WTC11 (cell line): ENCODE results near the gene APCDD1. TPM values are rescaled to one million over a fixed set of nuclear protein-coding genes. Genes with fewer than 3 reads are reported as not detected.

Source experiments
- ATAC-seq: fragments of 200-7000 bp; cut with Tn5 transposase; 2 replicates; pipeline ENCODE4 v1.10.0; 2021; ENCODE audit warnings: mild to moderate bottlenecking, moderate library complexity
- CTCF ChIA-PET: fragments of 300-600 bp; sonication (Branson Sonifier 250); formaldehyde crosslinking; loops from one replicate; lab custom pipeline; 2021; ENCODE audit warnings: antibody characterized with exemption; lab: Charles Lee
- POLR2A ChIA-PET: fragments of 350-600 bp; sonication (Branson Sonifier 250); formaldehyde crosslinking; loops from one replicate; lab custom pipeline; 2021; ENCODE audit warnings: antibody characterized with exemption; lab: Charles Lee
- DNase-seq: peaks from one replicate; pipeline ENCODE4 v3.0.0; 2021; ENCODE audit warnings: low spot score
- H3K27ac Mint-ChIP-seq: 2 replicates; pipeline ENCODE4 v1.8.0; 2021; ENCODE audit warnings: mixed read lengths
- H3K27me3 Mint-ChIP-seq: 2 replicates; pipeline ENCODE4 v1.8.0; 2021; ENCODE audit warnings: low read depth, mild to moderate bottlenecking, moderate library complexity, mixed read lengths
- H3K36me3 Mint-ChIP-seq: 2 replicates; pipeline ENCODE4 v1.8.0; 2021; ENCODE audit warnings: mixed read lengths
- H3K4me1 Mint-ChIP-seq: 2 replicates; pipeline ENCODE4 v1.8.0; 2022; ENCODE audit warnings: mixed read lengths
- H3K4me3 Mint-ChIP-seq: 2 replicates; pipeline ENCODE4 v1.8.0; 2021; ENCODE audit warnings: mild to moderate bottlenecking, moderate library complexity, mixed read lengths
- H3K9me3 Mint-ChIP-seq: 2 replicates; pipeline ENCODE4 v1.8.0; 2021; ENCODE audit warnings: mixed read lengths
- CREM ChIP-seq: sonication (generic); formaldehyde crosslinking; IDR thresholded peaks from 2 replicates; pipeline ENCODE4 v1.8.1; 2022; ENCODE audit warnings: mild to moderate bottlenecking, missing genetic modification reagents, moderate library complexity
- ETV6 ChIP-seq: sonication (generic); formaldehyde crosslinking; IDR thresholded peaks from 2 replicates; pipeline ENCODE4 v1.8.1; 2022; ENCODE audit warnings: mild to moderate bottlenecking, missing genetic modification reagents
- GTF2I ChIP-seq: fragments of 250-450 bp; sonication (Bioruptor Pico); conservative IDR thresholded peaks from 2 replicates; pipeline ENCODE4 v1.4.0; 2021; ENCODE audit warnings: mild to moderate bottlenecking
- IRF2 ChIP-seq: sonication (generic); formaldehyde crosslinking; IDR thresholded peaks from 2 replicates; pipeline ENCODE4 v1.8.0; 2022; ENCODE audit warnings: low read depth, missing genetic modification reagents, borderline replicate concordance
- MYBL2 ChIP-seq: sonication (generic); formaldehyde crosslinking; IDR thresholded peaks from 2 replicates; pipeline ENCODE4 v1.8.1; 2023; ENCODE audit warnings: mild to moderate bottlenecking, moderate library complexity, missing genetic modification reagents
- NFATC4 ChIP-seq: fragments of 250-450 bp; sonication (Bioruptor Pico); IDR thresholded peaks from 2 replicates; pipeline ENCODE4 v1.9.0; 2021; ENCODE audit warnings: mild to moderate bottlenecking
- NFYB ChIP-seq: sonication (generic); formaldehyde crosslinking; conservative IDR thresholded peaks from 2 replicates; pipeline ENCODE4 v1.8.0; 2022; ENCODE audit warnings: low read depth, missing genetic modification reagents
- NR3C1 ChIP-seq: sonication (generic); formaldehyde crosslinking; conservative IDR thresholded peaks from 2 replicates; pipeline ENCODE4 v1.8.1; 2023; ENCODE audit warnings: low read depth, mild to moderate bottlenecking, missing genetic modification reagents
- SOX15 ChIP-seq: fragments of 250-450 bp; sonication (Bioruptor Pico); IDR thresholded peaks from 2 replicates; pipeline ENCODE4 v1.9.0; 2021; ENCODE audit warnings: mild to moderate bottlenecking
- SP1 ChIP-seq: sonication (generic); formaldehyde crosslinking; conservative IDR thresholded peaks from 2 replicates; pipeline ENCODE4 v1.8.1; 2022; ENCODE audit warnings: missing genetic modification reagents
- TCF7 ChIP-seq: sonication (generic); formaldehyde crosslinking; IDR thresholded peaks from 2 replicates; pipeline ENCODE4 v1.8.0; 2022; ENCODE audit warnings: mild to moderate bottlenecking, low read depth, missing genetic modification reagents, moderate library complexity
- TEAD1 ChIP-seq: sonication (generic); formaldehyde crosslinking; IDR thresholded peaks from 2 replicates; pipeline ENCODE4 v1.8.0; 2022; ENCODE audit warnings: mild to moderate bottlenecking, missing genetic modification reagents
- TEAD4 ChIP-seq: sonication (generic); formaldehyde crosslinking; IDR thresholded peaks from 2 replicates; pipeline ENCODE4 v1.8.0; 2022; ENCODE audit warnings: mild to moderate bottlenecking, missing genetic modification reagents
- TP53 ChIP-seq: sonication (generic); formaldehyde crosslinking; IDR thresholded peaks from 2 replicates; pipeline ENCODE4 v1.8.1; 2023; ENCODE audit warnings: mild to moderate bottlenecking, missing genetic modification reagents
- ZNF232 ChIP-seq: sonication (generic); formaldehyde crosslinking; IDR thresholded peaks from 2 replicates; pipeline ENCODE4 v1.8.0; 2022; ENCODE audit warnings: mild to moderate bottlenecking, missing genetic modification reagents
- ZNF317 ChIP-seq: sonication (generic); formaldehyde crosslinking; IDR thresholded peaks from 2 replicates; pipeline ENCODE4 v1.8.1; 2023; ENCODE audit warnings: low read depth, mild to moderate bottlenecking, moderate library complexity, missing genetic modification reagents, borderline replicate concordance
- ZNF396 ChIP-seq: fragments of 250-450 bp; sonication (Bioruptor Pico); IDR thresholded peaks from 2 replicates; pipeline ENCODE4 v1.8.0; 2021; ENCODE audit warnings: mild to moderate bottlenecking, moderate library complexity, borderline replicate concordance
- total RNA-seq: library from RNA; stranded (reverse); gene quantifications from 3 replicates; pipeline ENCODE4 v1.2.3, GENCODE V29; 2021
- TF ChIP-seq, protein P1 (sequence below): sonication (generic); formaldehyde crosslinking; IDR thresholded peaks from 2 replicates; pipeline ENCODE4 v1.8.0; 2022; ENCODE audit warnings: missing genetic modification reagents
- TF ChIP-seq, protein P2 (sequence below): sonication (generic); formaldehyde crosslinking; IDR thresholded peaks from 2 replicates; pipeline ENCODE4 v1.8.1; 2022; ENCODE audit warnings: missing genetic modification reagents, borderline replicate concordance
- TF ChIP-seq, protein P3 (sequence below): sonication (generic); formaldehyde crosslinking; conservative IDR thresholded peaks from 2 replicates; pipeline ENCODE4 v1.8.1; 2022; ENCODE audit warnings: mild to moderate bottlenecking, missing genetic modification reagents
- TF ChIP-seq, protein P4 (sequence below): fragments of 250-450 bp; sonication (Bioruptor Pico); IDR thresholded peaks from 2 replicates; pipeline ENCODE4 v1.9.0; 2021; ENCODE audit warnings: moderate library complexity, mild to moderate bottlenecking, inconsistent platforms, borderline replicate concordance
- TF ChIP-seq, protein P5 (sequence below): fragments of 250-450 bp; sonication (Bioruptor Pico); conservative IDR thresholded peaks from 2 replicates; pipeline ENCODE4 v1.9.0; 2021; ENCODE audit warnings: mild to moderate bottlenecking
- TF ChIP-seq, protein P6 (sequence below): sonication (generic); formaldehyde crosslinking; IDR thresholded peaks from 2 replicates; pipeline ENCODE4 v1.8.1; 2023; ENCODE audit warnings: mild to moderate bottlenecking, missing genetic modification reagents
- TF ChIP-seq, protein P7 (sequence below): sonication (generic); formaldehyde crosslinking; IDR thresholded peaks from 2 replicates; pipeline ENCODE4 v1.8.0; 2023; ENCODE audit warnings: missing genetic modification reagents

The APCDD1 gene
- total RNA-seq, 1 experiment from 2014 or later = 7.1 TPM

DNA sequence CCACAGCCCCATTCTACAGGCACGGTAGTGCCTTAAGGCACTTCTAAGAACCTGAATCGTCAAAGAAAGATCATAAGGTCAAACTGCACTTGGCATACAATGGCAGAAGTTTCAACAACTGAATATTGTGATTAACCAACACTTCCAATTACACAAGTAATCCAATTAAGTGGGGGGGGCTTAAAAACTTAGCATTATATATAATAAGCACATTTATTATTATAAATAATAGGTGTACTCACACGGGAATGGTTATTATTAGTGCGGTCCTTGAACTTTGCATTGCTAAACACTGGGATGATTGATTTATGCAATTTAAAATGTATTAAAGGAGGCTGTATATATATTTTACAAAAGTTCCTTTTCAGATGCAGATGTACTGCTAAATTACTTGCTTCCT, 7.6 kb downstream of the APCDD1 start (continued):
- no peak for TF ChIP-seq SOX15
- no peak for TF ChIP-seq NFYB
- TF ChIP-seq TP53 = no peak
- no peak for TF ChIP-seq CREM (CRISPR knock-in tag)
- no peak for TF ChIP-seq IRF2 (CRISPR knock-in tag)
- no peak for TF ChIP-seq NR3C1 (CRISPR knock-in tag)
- TF ChIP-seq ZNF317 (CRISPR knock-in tag) = no peak
- TF ChIP-seq, protein P1, sequence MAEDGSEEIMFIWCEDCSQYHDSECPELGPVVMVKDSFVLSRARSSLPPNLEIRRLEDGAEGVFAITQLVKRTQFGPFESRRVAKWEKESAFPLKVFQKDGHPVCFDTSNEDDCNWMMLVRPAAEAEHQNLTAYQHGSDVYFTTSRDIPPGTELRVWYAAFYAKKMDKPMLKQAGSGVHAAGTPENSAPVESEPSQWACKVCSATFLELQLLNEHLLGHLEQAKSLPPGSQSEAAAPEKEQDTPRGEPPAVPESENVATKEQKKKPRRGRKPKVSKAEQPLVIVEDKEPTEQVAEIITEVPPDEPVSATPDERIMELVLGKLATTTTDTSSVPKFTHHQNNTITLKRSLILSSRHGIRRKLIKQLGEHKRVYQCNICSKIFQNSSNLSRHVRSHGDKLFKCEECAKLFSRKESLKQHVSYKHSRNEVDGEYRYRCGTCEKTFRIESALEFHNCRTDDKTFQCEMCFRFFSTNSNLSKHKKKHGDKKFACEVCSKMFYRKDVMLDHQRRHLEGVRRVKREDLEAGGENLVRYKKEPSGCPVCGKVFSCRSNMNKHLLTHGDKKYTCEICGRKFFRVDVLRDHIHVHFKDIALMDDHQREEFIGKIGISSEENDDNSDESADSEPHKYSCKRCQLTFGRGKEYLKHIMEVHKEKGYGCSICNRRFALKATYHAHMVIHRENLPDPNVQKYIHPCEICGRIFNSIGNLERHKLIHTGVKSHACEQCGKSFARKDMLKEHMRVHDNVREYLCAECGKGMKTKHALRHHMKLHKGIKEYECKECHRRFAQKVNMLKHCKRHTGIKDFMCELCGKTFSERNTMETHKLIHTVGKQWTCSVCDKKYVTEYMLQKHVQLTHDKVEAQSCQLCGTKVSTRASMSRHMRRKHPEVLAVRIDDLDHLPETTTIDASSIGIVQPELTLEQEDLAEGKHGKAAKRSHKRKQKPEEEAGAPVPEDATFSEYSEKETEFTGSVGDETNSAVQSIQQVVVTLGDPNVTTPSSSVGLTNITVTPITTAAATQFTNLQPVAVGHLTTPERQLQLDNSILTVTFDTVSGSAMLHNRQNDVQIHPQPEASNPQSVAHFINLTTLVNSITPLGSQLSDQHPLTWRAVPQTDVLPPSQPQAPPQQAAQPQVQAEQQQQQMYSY = no peak
- no peak for TF ChIP-seq TEAD4 (CRISPR knock-in tag)
- TF ChIP-seq TEAD1 (CRISPR knock-in tag) = no peak
- TF ChIP-seq, protein P2, sequence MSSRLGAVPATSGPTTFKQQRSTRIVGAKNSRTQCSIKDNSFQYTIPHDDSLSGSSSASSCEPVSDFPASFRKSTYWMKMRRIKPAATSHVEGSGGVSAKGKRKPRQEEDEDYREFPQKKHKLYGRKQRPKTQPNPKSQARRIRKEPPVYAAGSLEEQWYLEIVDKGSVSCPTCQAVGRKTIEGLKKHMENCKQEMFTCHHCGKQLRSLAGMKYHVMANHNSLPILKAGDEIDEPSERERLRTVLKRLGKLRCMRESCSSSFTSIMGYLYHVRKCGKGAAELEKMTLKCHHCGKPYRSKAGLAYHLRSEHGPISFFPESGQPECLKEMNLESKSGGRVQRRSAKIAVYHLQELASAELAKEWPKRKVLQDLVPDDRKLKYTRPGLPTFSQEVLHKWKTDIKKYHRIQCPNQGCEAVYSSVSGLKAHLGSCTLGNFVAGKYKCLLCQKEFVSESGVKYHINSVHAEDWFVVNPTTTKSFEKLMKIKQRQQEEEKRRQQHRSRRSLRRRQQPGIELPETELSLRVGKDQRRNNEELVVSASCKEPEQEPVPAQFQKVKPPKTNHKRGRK (CRISPR knock-in tag) = no peak
- no peak for TF ChIP-seq ETV6
- no peak for TF ChIP-seq NFATC4 (CRISPR knock-in tag)
- no peak for TF ChIP-seq TCF7 (CRISPR knock-in tag)
- TF ChIP-seq, protein P3, sequence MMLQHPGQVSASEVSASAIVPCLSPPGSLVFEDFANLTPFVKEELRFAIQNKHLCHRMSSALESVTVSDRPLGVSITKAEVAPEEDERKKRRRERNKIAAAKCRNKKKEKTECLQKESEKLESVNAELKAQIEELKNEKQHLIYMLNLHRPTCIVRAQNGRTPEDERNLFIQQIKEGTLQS = no peak
- no peak for TF ChIP-seq SP1

DNA sequence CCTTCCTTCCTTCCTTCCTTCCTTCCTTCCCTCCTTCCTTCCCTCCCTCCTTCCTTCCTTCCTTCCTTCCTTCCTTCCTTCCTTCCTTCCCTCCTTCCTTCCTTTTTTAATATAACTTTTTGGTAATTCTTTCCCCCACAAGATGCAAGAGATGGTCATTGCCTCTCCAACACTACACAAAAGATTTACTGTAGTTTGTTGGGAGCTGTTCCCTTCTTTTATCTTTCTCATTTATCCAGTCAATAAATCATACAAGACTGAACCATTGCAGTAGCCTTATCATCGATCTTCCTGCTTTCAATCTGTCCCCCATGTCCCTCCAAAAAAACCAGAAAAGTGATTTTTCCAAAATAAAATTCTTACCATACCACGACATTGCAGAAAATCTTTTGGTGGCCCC, 8.2 kb downstream of the APCDD1 start:
- ChIA-PET CTCF (interaction anchor here (0.7 kb wide), 1 partner anchor 49 kb away, joined by 4 read pairs; no protein-coding TSS in a partner anchor), POLR2A (no interaction called here)
- Mint-ChIP-seq H3K4me1 (peaks cover 20% of the 10 kb centered on the region), H3K4me3 (no peak overlapping the region), H3K27me3 (peaks cover 19% of the 10 kb centered on the region), H3K36me3 (no peaks in the 10 kb centered on the region), H3K27ac (no peak overlapping the region), H3K9me3 (no peaks in the 10 kb centered on the region)
- no peak for DNase-seq
- no peak for ATAC-seq
- TF ChIP-seq, protein P4, sequence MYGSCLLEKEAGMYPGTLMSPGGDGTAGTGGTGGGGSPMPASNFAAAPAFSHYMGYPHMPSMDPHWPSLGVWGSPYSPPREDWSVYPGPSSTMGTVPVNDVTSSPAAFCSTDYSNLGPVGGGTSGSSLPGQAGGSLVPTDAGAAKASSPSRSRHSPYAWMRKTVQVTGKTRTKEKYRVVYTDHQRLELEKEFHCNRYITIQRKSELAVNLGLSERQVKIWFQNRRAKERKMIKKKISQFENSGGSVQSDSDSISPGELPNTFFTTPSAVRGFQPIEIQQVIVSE (CRISPR knock-in tag) = no peak
- TF ChIP-seq, protein P3 = no peak
- no peak for TF ChIP-seq MYBL2 (CRISPR knock-in tag)
- TF ChIP-seq ZNF232 (CRISPR knock-in tag) = no peak
- TF ChIP-seq, protein P5, sequence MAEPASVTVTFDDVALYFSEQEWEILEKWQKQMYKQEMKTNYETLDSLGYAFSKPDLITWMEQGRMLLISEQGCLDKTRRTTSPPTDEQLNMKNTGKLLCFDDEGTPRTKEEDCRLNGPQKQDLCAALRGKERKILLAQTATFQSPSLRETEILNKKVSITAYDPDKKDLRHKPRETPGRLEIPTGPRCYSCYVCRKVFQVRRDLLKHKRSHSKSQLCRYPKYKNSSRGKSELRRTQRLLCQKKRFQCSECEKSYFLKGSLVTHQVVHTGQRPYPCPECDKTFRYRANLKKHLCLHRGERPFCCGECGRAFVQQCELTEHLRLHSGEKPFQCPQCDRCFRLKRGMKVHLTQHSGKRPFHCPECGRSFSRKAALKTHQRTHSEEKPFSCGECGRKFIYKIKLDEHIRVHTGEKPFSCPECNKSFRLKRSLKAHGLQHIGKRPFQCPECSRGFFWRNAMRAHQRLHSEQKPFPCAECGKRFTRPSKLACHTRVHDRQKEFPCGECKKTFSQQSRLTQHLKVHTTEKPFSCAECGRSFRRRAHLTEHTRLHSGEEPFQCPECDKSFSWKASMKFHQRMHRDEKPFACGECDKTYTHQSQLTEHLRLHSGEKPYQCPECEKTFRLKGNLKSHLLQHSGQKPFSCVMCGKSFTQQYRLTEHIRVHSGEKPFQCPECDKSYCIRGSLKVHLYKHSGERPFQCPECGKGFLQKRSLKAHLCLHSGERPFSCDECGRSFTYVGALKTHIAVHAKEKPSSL (CRISPR knock-in tag) = no peak
- no peak for TF ChIP-seq ZNF396 (CRISPR knock-in tag)
- no peak for TF ChIP-seq NFYB
- TF ChIP-seq, protein P6, sequence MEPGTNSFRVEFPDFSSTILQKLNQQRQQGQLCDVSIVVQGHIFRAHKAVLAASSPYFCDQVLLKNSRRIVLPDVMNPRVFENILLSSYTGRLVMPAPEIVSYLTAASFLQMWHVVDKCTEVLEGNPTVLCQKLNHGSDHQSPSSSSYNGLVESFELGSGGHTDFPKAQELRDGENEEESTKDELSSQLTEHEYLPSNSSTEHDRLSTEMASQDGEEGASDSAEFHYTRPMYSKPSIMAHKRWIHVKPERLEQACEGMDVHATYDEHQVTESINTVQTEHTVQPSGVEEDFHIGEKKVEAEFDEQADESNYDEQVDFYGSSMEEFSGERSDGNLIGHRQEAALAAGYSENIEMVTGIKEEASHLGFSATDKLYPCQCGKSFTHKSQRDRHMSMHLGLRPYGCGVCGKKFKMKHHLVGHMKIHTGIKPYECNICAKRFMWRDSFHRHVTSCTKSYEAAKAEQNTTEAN (CRISPR knock-in tag) = no peak
- TF ChIP-seq, protein P7, sequence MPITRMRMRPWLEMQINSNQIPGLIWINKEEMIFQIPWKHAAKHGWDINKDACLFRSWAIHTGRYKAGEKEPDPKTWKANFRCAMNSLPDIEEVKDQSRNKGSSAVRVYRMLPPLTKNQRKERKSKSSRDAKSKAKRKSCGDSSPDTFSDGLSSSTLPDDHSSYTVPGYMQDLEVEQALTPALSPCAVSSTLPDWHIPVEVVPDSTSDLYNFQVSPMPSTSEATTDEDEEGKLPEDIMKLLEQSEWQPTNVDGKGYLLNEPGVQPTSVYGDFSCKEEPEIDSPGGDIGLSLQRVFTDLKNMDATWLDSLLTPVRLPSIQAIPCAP (CRISPR knock-in tag) = no peak
- TF ChIP-seq GTF2I (CRISPR knock-in tag) = no peak
